ENCODE measurements around the gene HDAC7. TPM values are rescaled to one million over a fixed set of nuclear protein-coding genes. Genes with fewer than 3 reads are reported as not detected.

Gene HDAC7
- total RNA-seq, 1 donor from 2014 or later, result 120 TPM

DNA sequence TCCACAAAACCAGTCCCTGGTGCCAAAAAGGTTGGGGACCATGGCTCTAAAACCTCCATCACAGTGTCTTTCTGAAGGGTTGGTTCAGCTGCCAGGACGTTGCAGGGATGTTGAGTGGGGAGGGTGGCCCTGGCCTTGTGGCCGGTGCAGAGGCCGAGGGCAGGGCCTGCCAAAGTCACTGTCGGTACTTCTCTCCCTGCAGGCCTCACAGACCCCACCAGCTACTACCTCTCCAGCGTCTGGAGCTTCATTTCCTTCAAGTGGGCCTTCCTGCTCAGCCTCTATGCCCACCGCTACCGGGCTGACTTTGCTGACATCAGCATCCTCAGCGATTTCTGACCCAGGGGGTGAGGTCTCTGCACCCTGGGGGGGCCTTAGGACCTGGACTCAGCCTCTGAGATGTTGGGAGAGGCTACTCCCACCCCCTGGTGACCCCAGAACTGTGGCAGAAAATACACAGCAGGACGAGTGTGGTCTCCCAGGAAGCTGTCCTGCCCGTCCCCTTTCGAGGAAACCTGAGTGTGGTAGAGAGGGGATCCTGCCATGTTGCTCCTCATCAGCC is 39.7 kb downstream of the HDAC7 start:
- Mint-ChIP-seq H3K36me3 (ENCODE audit: unreplicated experiment) (peaks cover 9% of the 10 kb centered on the region), H3K4me3 (ENCODE audit: unreplicated experiment) (no peak overlapping the region), H3K27ac (ENCODE audit: unreplicated experiment) (no peak overlapping the region), H3K9me3 (ENCODE audit: unreplicated experiment) (no peaks in the 10 kb centered on the region), H3K4me1 (ENCODE audit: unreplicated experiment) (peaks cover 27% of the 10 kb centered on the region), H3K27me3 (ENCODE audit: unreplicated experiment) (no peaks in the 10 kb centered on the region)
- TF ChIP-seq, protein P1, sequence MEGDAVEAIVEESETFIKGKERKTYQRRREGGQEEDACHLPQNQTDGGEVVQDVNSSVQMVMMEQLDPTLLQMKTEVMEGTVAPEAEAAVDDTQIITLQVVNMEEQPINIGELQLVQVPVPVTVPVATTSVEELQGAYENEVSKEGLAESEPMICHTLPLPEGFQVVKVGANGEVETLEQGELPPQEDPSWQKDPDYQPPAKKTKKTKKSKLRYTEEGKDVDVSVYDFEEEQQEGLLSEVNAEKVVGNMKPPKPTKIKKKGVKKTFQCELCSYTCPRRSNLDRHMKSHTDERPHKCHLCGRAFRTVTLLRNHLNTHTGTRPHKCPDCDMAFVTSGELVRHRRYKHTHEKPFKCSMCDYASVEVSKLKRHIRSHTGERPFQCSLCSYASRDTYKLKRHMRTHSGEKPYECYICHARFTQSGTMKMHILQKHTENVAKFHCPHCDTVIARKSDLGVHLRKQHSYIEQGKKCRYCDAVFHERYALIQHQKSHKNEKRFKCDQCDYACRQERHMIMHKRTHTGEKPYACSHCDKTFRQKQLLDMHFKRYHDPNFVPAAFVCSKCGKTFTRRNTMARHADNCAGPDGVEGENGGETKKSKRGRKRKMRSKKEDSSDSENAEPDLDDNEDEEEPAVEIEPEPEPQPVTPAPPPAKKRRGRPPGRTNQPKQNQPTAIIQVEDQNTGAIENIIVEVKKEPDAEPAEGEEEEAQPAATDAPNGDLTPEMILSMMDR (IDR thresholded peaks at IDR 0.05), result no peak
- DNase-seq (ENCODE audit: extremely low spot score, unreplicated experiment), result no peak

DNA sequence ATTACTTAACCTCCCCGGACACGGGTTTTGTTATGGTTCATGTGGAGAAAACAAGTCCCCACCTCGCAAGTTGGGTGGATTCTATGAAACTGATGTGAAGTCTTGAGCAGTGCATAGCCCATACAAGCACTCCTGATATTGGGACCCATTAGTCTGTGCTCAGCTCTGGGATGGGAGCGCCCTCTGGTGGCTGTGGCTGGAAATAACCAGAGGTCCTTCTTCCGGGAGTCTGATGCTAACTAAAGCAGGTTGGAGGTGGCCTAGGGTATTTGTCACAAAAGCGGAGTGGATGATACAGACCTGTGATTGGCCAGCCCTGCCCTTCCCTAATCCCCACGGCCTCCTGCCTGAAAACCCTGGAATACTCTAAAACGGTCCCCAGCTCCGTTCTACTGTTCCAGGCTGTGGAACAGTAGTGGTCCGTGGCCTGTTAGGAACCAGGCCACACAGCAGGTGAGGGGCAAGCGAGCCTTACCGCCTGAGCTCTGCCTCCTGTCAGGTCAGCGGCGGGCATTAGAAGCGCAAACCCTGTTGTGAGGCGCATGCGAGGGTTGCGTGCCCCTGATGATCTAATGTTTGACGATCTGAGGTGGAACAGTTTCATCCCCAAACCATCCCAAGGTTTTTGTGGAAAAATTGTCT is 40.3 kb downstream of the HDAC7 start:
- no peaks in the 10 kb centered on the region for H3K27me3 Mint-ChIP-seq (ENCODE audit: unreplicated experiment)
- no peak overlapping the region for H3K27ac Mint-ChIP-seq (ENCODE audit: unreplicated experiment)
- no peaks in the 10 kb centered on the region for H3K9me3 Mint-ChIP-seq (ENCODE audit: unreplicated experiment)
- TF ChIP-seq, protein P1 (IDR thresholded peaks at IDR 0.05), result peak; percentile 92
- peaks cover 3% of the 10 kb centered on the region for H3K36me3 Mint-ChIP-seq (ENCODE audit: unreplicated experiment)
- peak; percentile 96 for DNase-seq (ENCODE audit: extremely low spot score, unreplicated experiment)
- H3K4me3 Mint-ChIP-seq (ENCODE audit: unreplicated experiment), result no peak overlapping the region
- H3K4me1 Mint-ChIP-seq (ENCODE audit: unreplicated experiment), result peaks cover 33% of the 10 kb centered on the region

- DNase-seq (ENCODE audit: extremely low spot score, unreplicated experiment), result no peak
- Mint-ChIP-seq H3K27ac (ENCODE audit: unreplicated experiment) (no peak overlapping the region), H3K4me3 (ENCODE audit: unreplicated experiment) (no peak overlapping the region), H3K9me3 (ENCODE audit: unreplicated experiment) (no peaks in the 10 kb centered on the region), H3K4me1 (ENCODE audit: unreplicated experiment) (peaks cover 38% of the 10 kb centered on the region), H3K36me3 (ENCODE audit: unreplicated experiment) (peaks cover 3% of the 10 kb centered on the region), H3K27me3 (ENCODE audit: unreplicated experiment) (no peaks in the 10 kb centered on the region)
- TF ChIP-seq, protein P1 (IDR thresholded peaks at IDR 0.05), result no peak
Observed at GRCh38 chr12:47778881-47779280, 40.8 kb downstream of the HDAC7 start.

DNA sequence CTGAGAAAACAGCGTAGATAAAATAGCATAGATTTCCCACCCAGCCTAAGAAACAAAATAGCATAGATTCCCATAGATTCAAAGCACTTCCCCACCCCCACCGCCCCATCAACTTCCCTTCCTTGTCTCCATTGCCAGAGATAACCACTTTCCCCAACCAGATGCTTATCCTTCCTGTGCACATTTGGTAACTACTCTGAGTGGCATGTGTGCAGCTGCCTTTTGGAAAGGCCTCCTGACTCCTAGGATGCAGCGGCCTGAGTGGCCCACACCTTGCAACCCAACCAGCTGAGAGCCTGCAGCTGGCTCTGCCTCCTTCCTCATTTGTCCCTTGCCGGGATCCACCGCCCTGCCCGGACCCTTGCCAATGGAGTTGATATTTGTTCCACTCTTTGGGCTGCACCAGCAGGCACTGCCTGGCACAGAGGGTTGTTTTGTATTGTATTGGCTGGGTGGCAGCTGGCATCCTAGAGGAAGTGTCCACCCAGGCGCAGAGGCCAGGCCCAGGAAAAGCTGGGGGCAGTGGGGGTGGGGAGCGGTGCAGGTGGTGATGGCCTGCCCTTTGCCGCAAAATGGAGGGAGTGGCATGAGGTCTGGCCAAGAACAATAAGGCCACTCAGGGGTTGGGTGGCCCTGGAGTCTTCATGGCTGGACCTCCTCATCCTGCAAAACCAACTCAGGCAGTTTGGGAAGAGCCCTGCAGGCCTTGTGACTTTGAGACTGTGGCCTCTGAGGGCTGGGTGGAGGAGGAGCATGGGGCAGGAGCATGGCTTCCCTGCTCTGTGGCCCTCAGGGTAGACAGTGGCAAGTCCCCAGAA is 41.8 kb downstream of the HDAC7 start:
- TF ChIP-seq, protein P1 (IDR thresholded peaks at IDR 0.05), result no peak
- Mint-ChIP-seq H3K27ac (ENCODE audit: unreplicated experiment) (no peak overlapping the region), H3K4me3 (ENCODE audit: unreplicated experiment) (no peak overlapping the region), H3K27me3 (ENCODE audit: unreplicated experiment) (no peaks in the 10 kb centered on the region), H3K4me1 (ENCODE audit: unreplicated experiment) (peaks cover 42% of the 10 kb centered on the region), H3K36me3 (ENCODE audit: unreplicated experiment) (peaks cover 3% of the 10 kb centered on the region), H3K9me3 (ENCODE audit: unreplicated experiment) (no peaks in the 10 kb centered on the region)
- DNase-seq (ENCODE audit: extremely low spot score, unreplicated experiment), result no peak

DNA sequence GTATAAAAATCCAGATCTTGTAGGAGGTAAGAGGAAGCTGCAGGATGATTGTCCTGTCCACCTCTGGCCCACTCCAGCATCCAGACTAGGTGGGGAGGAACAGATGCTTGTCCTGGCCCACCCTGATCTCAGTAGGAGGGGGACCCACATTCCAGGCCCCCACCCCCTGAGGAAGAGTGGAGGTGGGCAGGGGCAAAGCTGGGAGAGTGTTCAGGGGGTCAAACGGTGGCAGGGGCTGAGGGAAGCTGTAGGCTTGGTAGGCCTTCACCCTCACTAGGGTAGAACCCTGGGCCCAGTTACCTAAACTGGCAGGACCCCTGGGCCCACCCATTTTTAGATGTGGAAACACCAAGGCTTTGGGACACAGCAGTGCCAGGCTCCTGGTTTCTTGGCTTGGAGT is 42.6 kb downstream of the HDAC7 start:
- DNase-seq (ENCODE audit: extremely low spot score, unreplicated experiment), result no peak
- no peaks in the 10 kb centered on the region for H3K9me3 Mint-ChIP-seq (ENCODE audit: unreplicated experiment)
- TF ChIP-seq, protein P1 (IDR thresholded peaks at IDR 0.05), result no peak
- H3K27ac Mint-ChIP-seq (ENCODE audit: unreplicated experiment), result peak overlapping the region; percentile 71
- H3K4me1 Mint-ChIP-seq (ENCODE audit: unreplicated experiment), result peaks cover 42% of the 10 kb centered on the region
- no peak overlapping the region for H3K4me3 Mint-ChIP-seq (ENCODE audit: unreplicated experiment)
- no peaks in the 10 kb centered on the region for H3K27me3 Mint-ChIP-seq (ENCODE audit: unreplicated experiment)
- no peaks in the 10 kb centered on the region for H3K36me3 Mint-ChIP-seq (ENCODE audit: unreplicated experiment)
